Hematopoietic multipotent progenitor cell treated with erythropoietin and hydrocortisone succinate and interleukin-3 and kit ligand, for 8 days (in vitro differentiated cells): ENCODE data around the gene HMGN1.

ENCODE experiments used
- DNase-seq: peaks from one replicate; pipeline ENCODE4 v3.0.0-alpha.2; 2015

Gene HMGN1

GRCh38 chr21:39326607-39327307 lies 22.1 kb downstream of the HMGN1 start:
- DNase-seq = no peak

- no peak for DNase-seq
These were observed 23.4 kb downstream of the HMGN1 start for GRCh38 chr21:39325458-39325857.

GRCh38 chr21:39321424-39321823 lies 27.5 kb downstream of the HMGN1 start:
- no peak for DNase-seq

GRCh38 chr21:39319814-39320332 lies 29.0 kb downstream of the HMGN1 start:
- no peak for DNase-seq

GRCh38 chr21:39319251-39319756 lies 29.6 kb downstream of the HMGN1 start:
- no peak for DNase-seq

GRCh38 chr21:39318091-39318959 lies 30.6 kb downstream of the HMGN1 start:
- no peak for DNase-seq

- peak; percentile 21 for DNase-seq
These were observed 31.5 kb downstream of the HMGN1 start for GRCh38 chr21:39317134-39318090.

- no peak for DNase-seq
These were observed 32.2 kb downstream of the HMGN1 start for GRCh38 chr21:39316729-39317128.

- no peak for DNase-seq
These were observed 33.1 kb downstream of the HMGN1 start for GRCh38 chr21:39315603-39316445.

- peak; percentile 49 for DNase-seq
These were observed 34.5 kb downstream of the HMGN1 start for GRCh38 chr21:39314143-39315027.

- peak; percentile 81 for DNase-seq
These were observed 35.2 kb downstream of the HMGN1 start, which contains the start of gene BRWD1 for GRCh38 chr21:39313571-39314142. Gene BRWD1, minus strand, starts transcription at chr21:39313632. Its CDS starts 141 bp downstream, at chr21:39313491.

GRCh38 chr21:39313042-39313570 lies 35.8 kb downstream of the HMGN1 start:
- DNase-seq = no peak

- peak; percentile 89 for DNase-seq
These were observed 36.5 kb downstream of the HMGN1 start for GRCh38 chr21:39312112-39313041.

GRCh38 chr21:39311164-39311563 lies 37.7 kb downstream of the HMGN1 start:
- no peak for DNase-seq

GRCh38 chr21:39307466-39307865 lies 41.4 kb downstream of the HMGN1 start:
- no peak for DNase-seq

GRCh38 chr21:39300587-39300986 lies 48.3 kb downstream of the HMGN1 start:
- no peak for DNase-seq

GRCh38 chr21:39296891-39297290 lies 52.0 kb downstream of the HMGN1 start:
- DNase-seq = no peak
